Measurements from ENCODE around the gene CDK1.
"Not testable (repeated sequence)": the region's sequence is repeated elsewhere in the genome, so short reads cannot be mapped to it uniquely, and the experiment has no call there.

Gene CDK1

DNA sequence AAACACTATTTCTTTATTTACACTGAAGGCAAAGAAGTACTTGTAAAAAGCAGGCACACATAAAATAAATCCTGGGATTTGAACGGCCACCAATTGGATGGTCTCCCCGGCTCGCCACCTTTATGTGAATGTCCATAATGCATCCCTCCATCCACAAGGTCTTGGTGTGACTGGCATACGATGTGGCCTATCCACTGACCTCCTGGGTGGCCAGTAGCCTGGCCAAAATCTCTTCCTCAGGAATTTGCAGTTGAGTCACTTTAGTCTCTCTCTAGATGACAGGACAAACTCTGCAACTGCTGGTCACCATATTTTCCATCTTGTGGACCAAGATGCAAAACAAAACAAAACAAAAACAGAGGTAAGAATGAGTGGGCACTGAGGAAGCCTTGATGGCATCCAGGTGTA is 39.1 kb downstream of the CDK1 start:
- no peak for DNase-seq (ENCODE audit: low spot score)

DNA sequence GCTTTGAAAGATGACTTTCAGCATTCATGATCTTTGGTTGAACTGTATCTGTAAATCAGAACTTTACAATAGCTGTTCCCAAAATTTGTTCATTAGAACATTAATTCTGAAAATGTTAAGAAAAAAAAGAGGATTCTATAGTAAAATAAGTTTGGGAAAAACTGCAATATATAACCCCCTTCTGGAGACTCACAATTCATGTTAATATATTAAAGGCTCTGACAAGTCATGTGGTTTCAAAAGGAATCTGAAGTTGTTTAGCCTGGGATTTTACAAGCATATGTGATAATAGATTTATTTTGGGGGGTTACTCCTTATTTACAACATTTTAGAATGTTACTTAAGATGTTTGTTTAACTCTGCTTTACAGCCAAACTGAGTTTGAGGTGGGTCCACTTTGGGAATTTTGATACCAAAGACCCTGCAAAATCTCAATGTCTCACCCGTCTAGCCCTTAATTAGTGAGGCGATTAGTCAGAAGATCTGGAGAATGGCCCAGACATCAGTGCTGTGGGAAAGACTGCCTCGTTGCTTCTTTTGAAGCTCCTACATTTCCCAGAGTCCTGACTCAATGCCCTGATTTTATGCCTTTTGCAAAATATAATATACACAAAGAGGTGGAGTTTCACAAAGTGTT is 40.0 kb downstream of the CDK1 start:
- no peak for DNase-seq (ENCODE audit: low spot score)

- no peak for DNase-seq (ENCODE audit: low spot score)
Observed at GRCh38 chr10:60819271-60819670, 41.0 kb downstream of the CDK1 start.

DNA sequence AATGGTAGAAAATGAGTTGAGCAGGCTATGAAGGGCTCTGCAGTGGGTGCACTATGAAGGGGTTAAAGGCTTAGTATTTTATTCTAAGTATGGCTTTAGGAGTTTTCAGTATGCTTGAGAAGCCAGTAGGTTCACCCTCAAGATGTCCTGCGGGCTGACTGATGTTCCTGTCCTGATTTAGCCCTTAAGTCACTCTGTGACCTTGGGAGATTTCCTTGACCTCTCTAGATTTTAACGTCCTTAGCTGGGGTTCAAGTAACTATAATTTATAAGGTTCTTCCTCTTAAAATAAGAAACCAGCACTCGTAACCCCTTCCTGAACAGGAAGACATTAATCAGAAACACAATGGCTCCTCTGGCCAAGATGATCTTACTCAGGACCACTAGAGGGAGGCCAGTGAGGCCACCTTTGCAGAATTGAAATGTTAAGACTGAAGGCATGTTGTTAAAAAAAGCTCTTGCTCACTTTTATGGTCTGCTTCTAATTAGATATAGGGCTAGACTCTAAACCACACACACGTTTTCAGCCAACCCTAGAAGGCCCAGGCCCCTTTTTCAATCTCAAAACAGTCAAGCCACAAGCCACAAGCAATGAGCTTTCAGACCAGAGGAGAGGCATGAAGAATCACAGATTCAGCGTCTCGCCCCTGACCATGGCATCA is 41.9 kb downstream of the CDK1 start:
- peak; percentile 14 for DNase-seq (ENCODE audit: low spot score)

- DNase-seq (ENCODE audit: low spot score): no peak
Observed at GRCh38 chr10:60821656-60822055, 43.4 kb downstream of the CDK1 start.

GRCh38 chr10:60822809-60823208 is 44.5 kb downstream of the CDK1 start:
- DNase-seq (ENCODE audit: low spot score): no peak

GRCh38 chr10:60823324-60823723 is 45.0 kb downstream of the CDK1 start:
- no peak for DNase-seq (ENCODE audit: low spot score)

DNA sequence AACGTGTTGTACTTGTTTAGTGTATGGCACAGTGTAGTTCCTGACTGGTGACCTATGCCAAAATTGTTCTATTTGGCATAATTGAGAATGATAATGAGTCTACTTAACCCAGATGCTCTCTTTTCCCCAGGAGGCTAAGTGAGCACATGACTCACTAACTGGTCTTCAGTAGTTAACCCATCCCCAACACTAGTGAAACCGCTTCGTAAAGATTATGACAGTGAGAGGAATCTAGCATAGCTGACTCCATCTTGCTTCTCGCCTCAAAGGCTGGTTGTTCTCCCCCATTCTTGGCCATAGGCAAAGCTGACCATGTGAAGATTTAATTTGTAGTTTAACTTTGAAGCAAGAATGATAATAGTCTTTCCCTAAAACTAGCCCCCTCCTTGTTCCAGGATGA is 47.2 kb downstream of the CDK1 start:
- DNase-seq (ENCODE audit: low spot score): no peak

DNA sequence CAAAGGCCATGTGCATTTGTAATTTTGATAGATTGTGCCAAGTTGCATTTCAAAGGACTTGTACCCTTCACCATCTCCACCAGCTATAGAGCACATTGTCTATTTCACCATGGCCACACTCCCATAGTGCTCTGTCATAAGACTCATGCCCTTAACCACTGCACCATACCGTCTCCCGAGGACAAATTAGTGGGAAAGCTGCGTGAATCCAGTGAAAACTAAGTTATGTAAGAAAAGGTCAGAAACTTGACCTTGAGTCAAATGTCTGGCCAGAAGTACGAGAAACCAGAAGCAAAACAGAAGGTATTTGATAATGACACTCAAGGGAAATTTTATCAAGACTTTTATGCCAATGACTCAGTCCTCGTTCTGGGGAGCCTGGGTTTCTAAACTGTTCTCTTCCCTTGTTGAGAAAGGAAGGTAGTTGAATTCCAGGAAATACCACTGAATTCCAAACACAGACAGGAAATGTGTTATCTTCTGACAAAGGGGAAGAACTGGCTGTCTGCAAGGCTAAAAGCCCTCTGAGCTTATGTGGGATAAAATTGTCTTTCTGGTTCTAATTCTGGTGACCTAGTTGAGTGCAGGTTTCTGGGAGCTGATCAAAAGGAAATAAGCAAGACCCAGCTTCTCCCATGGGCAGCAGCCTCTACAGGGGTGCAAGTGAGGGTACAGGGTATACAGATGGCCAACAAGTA is 49.7 kb downstream of the CDK1 start:
- DNase-seq (ENCODE audit: low spot score): no peak

GRCh38 chr10:60828489-60828852 is 50.2 kb downstream of the CDK1 start:
- no peak for DNase-seq (ENCODE audit: low spot score)

DNA sequence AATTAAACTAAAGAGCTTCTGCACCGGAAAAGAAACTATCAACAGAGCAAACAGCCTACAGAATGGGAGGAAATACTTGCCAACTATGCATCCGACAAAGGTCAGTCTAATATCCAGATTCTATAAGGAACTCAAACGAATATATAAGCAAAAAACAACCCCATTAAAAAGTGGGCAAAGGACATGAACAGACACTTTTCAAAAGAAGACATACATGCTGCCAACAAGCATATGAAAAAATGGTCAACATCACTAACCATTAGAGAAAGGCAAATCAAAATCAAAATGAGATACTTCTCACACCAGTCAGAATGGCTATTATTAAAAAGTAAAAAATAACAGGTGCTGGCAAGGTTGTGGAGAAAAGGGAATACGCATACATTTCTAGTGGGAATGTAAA is 53.9 kb downstream of the CDK1 start:
- not testable (repeated sequence) for DNase-seq (ENCODE audit: low spot score)

DNA sequence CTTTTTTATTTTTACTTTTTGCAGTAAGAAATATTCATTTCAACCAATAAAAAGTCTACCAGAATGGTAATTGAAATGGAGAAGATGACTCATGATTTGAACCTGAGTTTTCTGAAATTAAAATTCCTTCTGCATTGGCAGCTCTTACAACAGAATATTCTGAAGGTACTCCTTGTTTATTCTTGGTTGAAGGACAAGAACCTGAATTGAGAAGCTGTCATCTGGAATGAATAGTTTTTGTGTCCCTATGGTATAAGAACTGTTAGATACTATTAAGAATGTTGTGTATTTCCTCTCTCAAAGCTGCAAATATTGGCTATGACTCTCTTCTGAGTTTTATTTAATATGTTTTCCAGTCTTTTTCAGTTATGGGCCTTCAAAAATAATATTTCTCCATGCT is 56.1 kb downstream of the CDK1 start:
- DNase-seq (ENCODE audit: low spot score): no peak

- no peak for DNase-seq (ENCODE audit: low spot score)
Observed at GRCh38 chr10:60835049-60835448, 56.8 kb downstream of the CDK1 start.

DNA sequence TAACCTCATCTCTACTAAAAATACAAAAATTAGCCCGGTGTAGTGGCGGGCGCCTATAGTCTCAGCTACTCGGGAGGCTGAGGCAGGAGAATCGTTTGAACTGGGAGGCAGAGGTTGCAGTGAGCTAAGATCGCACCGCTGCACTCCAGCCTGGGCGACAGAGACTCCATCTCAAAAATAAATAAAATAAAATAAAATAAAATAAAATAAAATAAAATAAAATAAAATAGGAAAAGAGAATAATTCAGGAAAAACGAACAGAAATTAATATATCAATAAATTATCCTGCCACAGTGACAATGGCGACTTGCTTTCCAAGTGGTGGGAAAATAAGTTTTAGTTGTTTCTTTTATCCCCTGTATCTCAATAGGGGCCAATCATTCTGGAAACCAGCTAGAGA is 62.9 kb downstream of the CDK1 start:
- not testable (repeated sequence) for DNase-seq (ENCODE audit: low spot score)

GRCh38 chr10:60842694-60843093 is 64.4 kb downstream of the CDK1 start:
- no peak for DNase-seq (ENCODE audit: low spot score)
